K562 (cell line): Measurements from ENCODE around the gene NMBR.

ENCODE experiments used
- DDX20 ChIP-seq: fragments of 450-650 bp; IDR thresholded peaks from 2 replicates; pipeline ENCODE4 v1.6.1; 2016; ENCODE audit warnings: missing genetic modification characterization, low read depth, mild to moderate bottlenecking, missing compliant biosample characterization, moderate library complexity
- GTF2F1 ChIP-seq: IDR thresholded peaks from 2 replicates; pipeline ENCODE4 v1.6.1; 2011; ENCODE audit warnings: low read depth, low read length, improper control_type of control experiment
- SRSF7 ChIP-seq: fragments of 200-400 bp; formaldehyde crosslinking; optimal IDR thresholded peaks from 2 replicates; pipeline ENCODE3; 2017; ENCODE audit warnings: mild to moderate bottlenecking, low read depth, low read length
- ZFP30 ChIP-seq: fragments of 250-450 bp; sonication (Bioruptor Pico); IDR thresholded peaks from 2 replicates; pipeline ENCODE4 v1.8.0; 2022; ENCODE audit warnings: moderate library complexity, mild to moderate bottlenecking, inconsistent platforms, borderline replicate concordance
- ZNF232 ChIP-seq: sonication (generic); formaldehyde crosslinking; IDR thresholded peaks from 2 replicates; pipeline ENCODE4 v1.8.0; 2022; ENCODE audit warnings: mild to moderate bottlenecking, missing genetic modification reagents
- ZNF263 ChIP-seq: sonication (generic); formaldehyde crosslinking; IDR thresholded peaks from 2 replicates; pipeline ENCODE4 v1.8.0; 2022; ENCODE audit warnings: mild to moderate bottlenecking, missing genetic modification reagents, borderline replicate concordance

- TF ChIP-seq ZNF263 (CRISPR knock-in tag) (no peak), GTF2F1 (no peak), ZNF232 (CRISPR knock-in tag) (no peak), SRSF7 (no peak), ZFP30 (no peak), DDX20 (tag) (no peak)
These were observed 116.8 kb downstream of the NMBR start for GRCh38 chr6:142030115-142030619.
